Endometrium (tissue), 2 donors: Measurements from ENCODE around the gene CD180.

Source experiments
- FAIRE-seq: peaks from 2 replicates; lab custom pipeline; 2012; peaks lifted over from hg19 to GRCh38; lab: Jason Lieb, UNC
- donor health status: control.
- donor health status: control.

The CD180 gene

DNA sequence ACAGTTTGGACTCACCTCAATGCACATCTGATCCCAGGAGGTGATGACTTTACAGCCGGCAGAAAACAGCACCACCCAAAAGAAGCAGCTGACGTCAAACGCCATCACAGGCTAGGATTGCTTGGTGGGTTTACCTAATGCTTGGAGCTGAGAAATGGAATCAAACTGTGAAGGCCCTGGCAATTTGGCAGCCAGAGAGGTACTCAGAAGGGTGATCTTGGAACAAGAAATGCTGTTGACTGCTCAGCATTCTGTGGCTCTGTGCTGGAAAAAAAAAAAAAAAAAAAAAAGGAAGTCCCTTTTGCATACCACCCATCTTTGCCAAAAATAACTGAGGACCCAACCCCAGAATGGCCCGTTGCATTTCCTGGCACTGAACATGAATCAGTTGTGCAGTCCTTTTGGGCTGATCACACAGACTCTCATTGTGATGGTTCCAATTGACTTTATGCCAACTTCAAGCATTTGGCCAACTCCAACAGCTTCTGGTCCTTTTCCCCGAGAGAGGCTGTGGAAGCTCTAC is at the start of gene CD180:
Gene CD180, minus strand, starts transcription at position 263 of the 523 bp plus-strand sequence. Its CDS starts 158 bp downstream, at position 105.
- FAIRE-seq, result no peak

- peak; percentile 99 for FAIRE-seq
Observed at GRCh38 chr5:67246108-67246507, 49.5 kb upstream of the CD180 start.

- no peak for FAIRE-seq
Observed at GRCh38 chr5:67245259-67245846, 48.8 kb upstream of the CD180 start.

DNA sequence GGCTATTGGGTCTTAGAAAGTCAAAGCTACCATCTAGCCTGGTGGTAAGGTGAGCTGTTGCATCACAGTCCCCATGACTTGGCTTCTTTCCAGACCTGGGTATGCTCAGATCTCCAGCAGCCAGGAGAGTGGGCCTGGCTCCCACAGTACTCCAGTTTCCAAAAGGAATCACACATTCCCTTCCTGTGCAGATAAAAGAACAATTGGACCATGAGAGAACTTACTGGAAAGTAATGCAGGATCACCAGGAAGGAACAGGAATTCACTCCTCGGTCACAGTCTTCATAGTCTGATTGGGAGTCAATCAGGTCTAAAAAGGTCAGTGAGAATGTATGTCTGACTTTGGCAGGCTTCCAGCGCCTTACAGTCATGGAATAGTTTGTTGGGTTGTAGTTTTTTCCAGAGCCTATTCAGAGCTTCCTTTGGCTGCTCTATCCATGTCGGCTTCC is 47.8 kb upstream of the CD180 start:
- FAIRE-seq, result no peak

DNA sequence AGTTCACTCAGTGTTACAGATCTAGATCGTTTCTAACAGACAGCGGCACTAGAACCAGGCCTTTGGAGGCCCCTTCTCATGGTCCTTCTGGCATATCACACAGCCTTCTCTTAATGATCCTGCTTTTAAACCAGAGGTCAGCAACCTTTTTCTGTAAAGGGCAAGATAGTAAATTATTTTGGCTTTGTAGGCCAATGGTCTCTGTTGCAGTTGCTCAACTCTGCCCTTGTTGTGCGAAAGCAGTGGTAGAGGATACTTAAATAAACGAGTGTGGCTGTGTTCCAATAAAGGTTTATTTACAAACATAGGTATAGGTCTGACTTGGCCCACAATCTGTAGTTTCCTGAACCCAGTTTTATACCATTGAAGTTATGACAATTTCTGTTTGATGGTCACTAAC is 47.3 kb upstream of the CD180 start:
- no peak for FAIRE-seq

- no peak for FAIRE-seq
Observed at GRCh38 chr5:67243349-67243748, 46.8 kb upstream of the CD180 start.

DNA sequence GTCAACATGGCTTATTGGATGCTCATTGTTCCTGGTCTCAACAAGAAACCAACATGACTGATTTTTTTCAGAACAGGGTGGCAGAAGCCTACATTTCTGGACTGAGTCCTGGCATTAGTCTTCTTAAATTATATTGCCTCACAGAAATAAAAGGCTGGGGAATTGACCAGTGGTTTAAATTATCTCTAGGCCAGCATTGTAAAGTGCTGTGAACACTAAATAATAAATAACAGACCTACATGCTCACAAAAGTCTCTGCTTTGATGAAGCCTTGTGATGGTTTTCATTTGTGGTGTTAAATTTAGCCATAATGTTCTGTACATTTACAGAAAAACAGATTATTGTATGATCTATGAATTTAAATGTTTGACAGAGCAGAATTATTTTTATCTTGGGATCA is 44.7 kb upstream of the CD180 start:
- no peak for FAIRE-seq

DNA sequence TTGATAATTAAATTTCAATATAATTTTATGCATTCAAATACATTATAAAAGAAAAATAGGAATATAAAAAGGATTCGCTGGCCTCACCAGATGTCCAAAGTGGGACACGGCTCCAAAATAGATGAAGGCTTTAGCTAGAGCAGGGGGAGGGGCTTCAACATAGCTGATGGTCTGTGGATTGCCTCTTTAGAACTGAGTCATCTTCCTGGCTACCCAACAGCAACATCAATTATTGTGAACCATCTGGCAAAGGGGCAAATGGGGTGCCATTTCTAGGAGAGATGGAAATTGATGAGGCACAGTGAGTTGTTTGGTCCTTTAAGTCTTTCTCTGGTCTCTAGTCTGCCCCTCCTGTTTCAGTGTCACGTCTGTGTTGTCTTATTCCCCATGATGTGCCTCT is 44.2 kb upstream of the CD180 start:
- no peak for FAIRE-seq

- no peak for FAIRE-seq
Observed at GRCh38 chr5:67240065-67240464, 43.5 kb upstream of the CD180 start.

DNA sequence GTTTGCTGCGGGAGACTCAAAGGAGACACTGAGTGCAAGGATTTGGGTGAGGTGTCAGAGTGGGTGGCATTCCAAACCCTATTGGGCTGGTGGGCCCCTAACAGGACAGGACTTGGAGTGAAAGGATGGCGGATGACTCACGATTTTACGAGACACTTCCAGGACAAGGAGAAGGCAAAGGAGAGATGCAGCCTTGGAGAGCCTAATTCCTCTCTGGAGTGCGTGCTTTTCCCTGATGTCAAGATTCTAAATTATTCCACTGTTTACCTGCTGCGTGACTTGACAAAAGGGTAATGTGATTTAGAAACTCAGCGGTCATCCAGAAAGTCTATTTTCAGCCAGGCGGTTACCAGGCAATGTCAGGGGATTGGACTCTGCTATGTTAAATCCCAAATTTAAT is 41.6 kb upstream of the CD180 start:
- no peak for FAIRE-seq

DNA sequence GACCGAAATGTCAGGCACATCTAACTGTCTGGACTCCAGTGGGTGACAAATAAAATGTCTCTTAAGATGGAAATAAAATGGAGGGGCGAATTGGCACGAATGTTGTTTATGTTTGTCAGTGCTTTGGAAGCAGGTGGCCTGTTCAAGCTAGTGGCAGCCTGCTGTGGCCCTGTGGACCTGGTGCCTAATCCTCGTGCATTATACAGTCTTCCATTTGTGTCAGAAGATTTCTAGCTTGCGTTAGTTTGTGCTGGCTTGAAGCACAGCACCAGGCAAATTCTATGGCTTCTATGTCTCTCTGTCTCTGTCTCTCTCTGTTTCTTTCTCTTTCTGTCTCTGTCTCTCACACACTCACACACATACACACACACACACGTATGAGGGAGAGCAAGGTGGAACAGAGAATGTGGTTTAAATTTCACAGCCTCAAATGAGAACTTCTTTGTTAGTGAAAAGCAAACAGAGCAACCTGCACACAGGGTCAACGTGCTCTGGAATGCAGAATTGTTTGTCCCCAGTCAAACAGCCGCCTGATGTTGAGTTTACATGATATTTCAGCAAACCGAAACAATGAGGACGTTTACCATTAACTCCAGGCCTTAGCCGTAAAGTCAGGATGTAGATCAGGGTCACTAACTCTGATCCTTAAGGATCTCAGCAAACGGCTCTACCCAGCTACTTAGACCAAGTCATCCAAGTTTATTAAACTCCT is 39.0 kb upstream of the CD180 start:
- peak; percentile 92 for FAIRE-seq

- peak; percentile 98 for FAIRE-seq
Observed at GRCh38 chr5:67234671-67235176, 38.1 kb upstream of the CD180 start.

DNA sequence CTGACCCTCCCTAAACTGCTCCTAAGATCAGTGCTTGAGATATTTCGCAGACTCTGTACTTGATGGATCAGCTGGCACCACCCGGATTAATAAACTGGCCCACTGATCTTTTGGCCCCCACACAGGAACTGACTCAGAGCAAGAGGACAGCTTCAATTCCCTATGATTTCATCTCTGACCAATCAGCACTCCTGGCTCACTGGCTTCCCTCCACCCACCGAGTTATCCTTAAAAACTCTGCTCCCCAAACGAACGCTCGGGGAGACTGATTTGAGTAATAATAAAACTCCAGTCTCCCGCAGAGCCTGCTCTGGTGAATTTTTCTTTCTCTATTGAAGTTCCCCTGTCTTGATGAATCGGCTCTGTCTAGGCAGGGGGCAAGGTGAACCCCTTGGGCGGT is 36.5 kb upstream of the CD180 start:
- FAIRE-seq, result no peak

- FAIRE-seq, result no peak
Observed at GRCh38 chr5:67223211-67223610, 26.6 kb upstream of the CD180 start.

- no peak for FAIRE-seq
Observed at GRCh38 chr5:67222243-67223025, 25.8 kb upstream of the CD180 start.

DNA sequence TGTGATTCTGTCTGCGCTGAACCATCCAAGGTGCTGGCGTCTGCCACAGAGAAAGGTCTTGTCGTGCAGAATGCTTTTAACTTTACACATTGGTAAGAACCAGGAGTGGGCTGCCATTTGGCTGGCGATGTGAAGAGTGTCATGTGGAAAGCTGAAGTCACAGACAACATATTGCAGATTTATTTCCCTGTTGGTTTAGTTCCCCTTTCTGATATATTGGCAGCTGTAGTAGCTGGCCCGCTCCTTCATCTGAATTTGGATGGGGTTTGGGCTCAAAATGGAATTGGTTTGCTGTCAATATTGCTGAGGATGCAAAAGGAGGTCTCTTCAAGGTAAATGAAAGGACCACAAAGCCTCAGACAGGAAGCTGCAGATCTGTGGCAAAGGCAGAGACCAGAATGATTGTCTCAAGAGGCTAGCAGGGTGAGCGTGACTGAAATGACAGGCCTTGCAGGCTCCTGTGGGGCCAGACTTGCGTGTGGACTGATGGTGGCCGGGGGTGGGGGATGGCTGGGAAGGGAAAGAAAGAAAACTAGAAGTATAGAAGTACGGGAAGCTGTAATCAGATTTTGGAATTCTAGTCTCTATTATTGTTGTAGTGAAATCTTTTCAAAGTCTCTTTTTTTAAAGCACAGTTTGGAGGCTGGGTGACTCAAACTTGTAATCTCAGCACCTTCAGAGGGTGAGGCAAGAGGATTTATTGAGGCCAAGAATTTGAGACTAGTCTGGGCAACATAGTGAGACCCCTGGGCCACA is 25.1 kb upstream of the CD180 start:
- FAIRE-seq, result no peak

- FAIRE-seq, result no peak
Observed at GRCh38 chr5:67216564-67216963, 20.0 kb upstream of the CD180 start.

DNA sequence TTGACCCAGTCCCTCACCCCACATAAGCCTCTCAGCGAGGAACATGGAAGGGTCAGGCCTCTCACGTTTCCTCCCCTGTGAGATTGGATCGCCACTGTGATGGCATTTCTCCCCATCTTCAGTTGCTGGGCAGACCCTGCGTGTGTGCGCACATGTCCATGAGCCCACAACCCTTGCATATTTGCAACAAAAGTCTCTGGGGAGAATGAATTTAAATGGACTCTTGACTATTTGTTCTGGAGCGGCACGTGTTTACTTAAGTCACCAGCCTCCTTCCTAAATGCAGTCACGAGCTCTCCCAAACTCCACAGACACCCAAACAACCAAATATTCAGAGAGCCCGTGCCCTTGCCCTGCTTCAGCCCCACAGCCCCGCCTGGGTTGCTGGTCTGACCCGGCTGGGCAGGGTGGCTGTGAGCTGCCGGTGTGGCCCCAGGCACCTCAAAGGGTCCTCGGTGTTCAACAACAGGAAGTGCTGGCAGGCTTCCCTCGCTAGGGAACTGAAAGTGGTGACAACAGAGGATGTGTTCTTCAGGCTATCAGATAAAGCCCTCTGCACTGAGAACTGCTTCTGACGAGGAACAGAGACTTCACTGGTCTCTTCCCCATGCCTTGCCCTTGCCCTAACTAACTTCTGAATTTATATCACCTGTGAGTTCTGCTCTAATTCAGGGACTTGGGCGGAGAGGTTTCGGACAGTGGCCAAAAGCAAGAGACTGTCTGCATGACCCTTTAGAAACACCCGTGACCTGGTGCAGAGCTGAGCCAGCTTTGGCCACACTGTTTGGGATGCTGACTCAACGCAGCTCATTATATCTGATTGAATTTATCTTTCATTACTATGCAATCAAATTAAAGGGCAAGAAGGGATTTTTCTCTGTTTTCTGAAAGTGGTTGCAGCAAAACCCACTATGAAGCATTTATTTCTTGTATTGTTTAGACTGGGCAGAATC is 19.2 kb upstream of the CD180 start:
- FAIRE-seq, result no peak

GRCh38 chr5:67214707-67215447 is 18.3 kb upstream of the CD180 start:
- no peak for FAIRE-seq

- no peak for FAIRE-seq
Observed at GRCh38 chr5:67214036-67214435, 17.4 kb upstream of the CD180 start.
